H1 (cell line): ENCODE data around the gene NDUFA11. TPM values are rescaled to one million over a fixed set of nuclear protein-coding genes. Genes with fewer than 3 reads are reported as not detected.

Source experiments
- CTCF ChIA-PET: fragments of 300-600 bp; sonication (Branson Sonifier 250); formaldehyde crosslinking; loops from one replicate; lab custom pipeline; 2021; ENCODE audit not compliant: partially characterized antibody; lab: Charles Lee
- POLR2A ChIA-PET: fragments of 300-600 bp; sonication (Branson Sonifier 250); formaldehyde crosslinking; loops from one replicate; lab custom pipeline; 2021; ENCODE audit warnings: inconsistent platforms; ENCODE audit not compliant: partially characterized antibody; lab: Charles Lee
- DNase-seq, 2 experiments: peaks; one replicate each; pipeline versions ENCODE4 v3.0.0 to v3.0.0-alpha.2; 2010 to 2022; ENCODE audit warnings: low spot score in 2 of 2, low read depth in 1 of 2, mixed read lengths in 1 of 2
- FAIRE-seq: peaks from 2 replicates; lab custom pipeline; 2011; peaks lifted over from hg19 to GRCh38; lab: Jason Lieb, UNC
- H2AFZ ChIP-seq: 2 replicates; pipeline ENCODE4 v1.8.1; 2012; ENCODE audit warnings: low read length, inconsistent platforms
- H2AK5ac ChIP-seq: 2 replicates; pipeline ENCODE4 v1.6.1; 2013; ENCODE audit warnings: low read depth, low read length
- H2BK120ac ChIP-seq: replicated peaks from 2 replicates; pipeline ENCODE3; 2013; ENCODE audit warnings: low read depth, low read length, inconsistent platforms
- H2BK12ac ChIP-seq: 2 replicates; pipeline ENCODE4 v1.6.1; 2013; ENCODE audit warnings: low read depth, low read length
- H2BK15ac ChIP-seq: 2 replicates; pipeline ENCODE4 v1.6.1; 2013; ENCODE audit warnings: low read length
- H2BK20ac ChIP-seq: 2 replicates; pipeline ENCODE4 v1.6.1; 2013; ENCODE audit warnings: low read length
- H2BK5ac ChIP-seq: 2 replicates; pipeline ENCODE4 v1.6.1; 2013; ENCODE audit warnings: low read depth, low read length
- H3K14ac ChIP-seq: 2 replicates; pipeline ENCODE4 v1.6.1; 2013; ENCODE audit warnings: inconsistent platforms; ENCODE audit not compliant: insufficient read length
- H3K18ac ChIP-seq: 2 replicates; pipeline ENCODE4 v1.6.1; 2013; ENCODE audit warnings: low read length; ENCODE audit errors: extremely low read depth
- H3K23ac ChIP-seq: 2 replicates; pipeline ENCODE4 v1.6.1; 2013; ENCODE audit warnings: inconsistent platforms; ENCODE audit not compliant: insufficient read length
- H3K23me2 ChIP-seq: 2 replicates; pipeline ENCODE4 v1.6.1; 2013; ENCODE audit warnings: low read depth, low read length
- H3K27ac ChIP-seq: 2 replicates; pipeline ENCODE4 v1.6.1; 2011; ENCODE audit warnings: low read depth, low read length, inconsistent platforms
- H3K27me3 ChIP-seq, 4 experiments: replicated peaks in 1 of 4; 1 replicate in 1 of 4; 2 replicates in 3 of 4; pipeline versions ENCODE4 v1.6.1 to v1.8.1; 2011 to 2013; ENCODE audit warnings: low read length in 3 of 4, mild to moderate bottlenecking in 3 of 4, inconsistent platforms in 2 of 4, mixed read lengths in 2 of 4, moderate library complexity in 1 of 4; ENCODE audit not compliant: control insufficient read depth in 3 of 4, insufficient read depth in 3 of 4; ENCODE audit errors: extremely low read depth in 1 of 4
- H3K36me3 ChIP-seq, 4 experiments: 2 replicates each; pipeline versions ENCODE4 v1.6.1 to v1.8.1; 2011 to 2013; ENCODE audit warnings: mild to moderate bottlenecking in 4 of 4, low read length in 3 of 4, moderate library complexity in 2 of 4, control low read depth in 1 of 4, inconsistent platforms in 1 of 4; ENCODE audit not compliant: insufficient read depth in 4 of 4, control insufficient read depth in 2 of 4
- H3K4ac ChIP-seq: replicated peaks from 2 replicates; pipeline ENCODE3; 2013; ENCODE audit warnings: low read length, low read depth, mixed read lengths, inconsistent platforms; ENCODE audit not compliant: insufficient read length
- H3K4me1 ChIP-seq, 4 experiments: replicated peaks in 1 of 4; 1 replicate in 1 of 4; 2 replicates in 3 of 4; pipeline versions ENCODE4 v1.6.1 to v1.8.1; 2011 to 2013; ENCODE audit warnings: low read length in 3 of 4, inconsistent platforms in 2 of 4, mixed read lengths in 1 of 4; ENCODE audit not compliant: insufficient read depth in 4 of 4, control insufficient read depth in 3 of 4
- H3K4me2 ChIP-seq, 2 experiments: 2 replicates each; pipeline versions ENCODE4 v1.6.1 to v1.8.1; 2011 to 2013; ENCODE audit warnings: low read depth in 2 of 2, low read length in 2 of 2, control low read depth in 1 of 2, inconsistent platforms in 1 of 2, mild to moderate bottlenecking in 1 of 2; ENCODE audit not compliant: insufficient read depth in 1 of 2
- H3K4me3 ChIP-seq, 4 experiments: fragments of 200-600, 300-600 bp in 1 of 4; sonication (generic), shearing (Covaris generic), sonication (Bioruptor Twin) in 1 of 4; 2 replicates each; pipeline versions ENCODE4 v1.5.1 to v1.8.1; 2011 to 2016; ENCODE audit warnings: low read length in 4 of 4, low read depth in 3 of 4, control low read depth in 2 of 4, inconsistent platforms in 2 of 4, mild to moderate bottlenecking in 2 of 4, mixed read lengths in 1 of 4, moderate library complexity in 1 of 4; ENCODE audit not compliant: insufficient read depth in 2 of 4; ENCODE audit errors: extremely low read depth in 1 of 4
- H3K56ac ChIP-seq: replicated peaks from 2 replicates; pipeline ENCODE3; 2013; ENCODE audit warnings: low read depth, mild to moderate bottlenecking, mixed read lengths, low read length, inconsistent platforms; ENCODE audit not compliant: insufficient read length
- H3K79me1 ChIP-seq: 2 replicates; pipeline ENCODE4 v1.6.1; 2013; ENCODE audit warnings: low read depth, low read length, control low read depth
- H3K79me2 ChIP-seq, 2 experiments: 2 replicates each; pipeline versions ENCODE4 v1.6.1 to v1.8.1; 2012 to 2013; ENCODE audit warnings: low read length in 2 of 2, mild to moderate bottlenecking in 2 of 2, inconsistent platforms in 1 of 2; ENCODE audit not compliant: insufficient read depth in 2 of 2, control insufficient read depth in 1 of 2
- H3K9ac ChIP-seq, 4 experiments: replicated peaks in 1 of 4; 1 replicate in 1 of 4; 2 replicates in 3 of 4; pipeline versions ENCODE4 v1.6.1 to v1.8.1; 2011 to 2013; ENCODE audit warnings: low read depth in 3 of 4, low read length in 3 of 4, control low read depth in 2 of 4, mild to moderate bottlenecking in 2 of 4, moderate library complexity in 2 of 4, inconsistent platforms in 1 of 4; ENCODE audit errors: extremely low read depth in 1 of 4
- H3K9me3 ChIP-seq, 2 experiments: 2 replicates each; pipeline versions ENCODE4 v1.6.1 to v1.8.1; 2012 to 2013; ENCODE audit warnings: mild to moderate bottlenecking in 2 of 2, moderate library complexity in 2 of 2, control low read depth in 1 of 2, inconsistent platforms in 1 of 2, low read depth in 1 of 2, low read length in 1 of 2, mixed read lengths in 1 of 2; ENCODE audit not compliant: insufficient read depth in 2 of 2
- H4K20me1 ChIP-seq, 2 experiments: replicated peaks in 1 of 2; 2 replicates each; pipeline versions ENCODE3 to v1.8.1; 2011 to 2013; ENCODE audit warnings: inconsistent platforms in 2 of 2, low read length in 2 of 2, mild to moderate bottlenecking in 1 of 2; ENCODE audit not compliant: insufficient read depth in 2 of 2, control insufficient read depth in 1 of 2
- H4K5ac ChIP-seq: 2 replicates; pipeline ENCODE4 v1.6.1; 2013; ENCODE audit warnings: low read length, low read depth, mixed read lengths, inconsistent platforms; ENCODE audit not compliant: insufficient read length
- H4K8ac ChIP-seq: 2 replicates; pipeline ENCODE4 v1.8.0; 2013; ENCODE audit warnings: mild to moderate bottlenecking, moderate library complexity, low read length, inconsistent platforms; ENCODE audit not compliant: insufficient read depth; ENCODE audit errors: extremely low read depth
- H4K91ac ChIP-seq: replicated peaks from 2 replicates; pipeline ENCODE3; 2013; ENCODE audit warnings: low read length, mixed read lengths, inconsistent platforms; ENCODE audit not compliant: insufficient read length
- BACH1 ChIP-seq: IDR thresholded peaks from 2 replicates; pipeline ENCODE4 v1.6.1; 2012; ENCODE audit warnings: low read length, improper control_type of control experiment
- CTCF ChIP-seq, 3 experiments: IDR thresholded peaks; 1 replicate in 2 of 3; 2 replicates in 1 of 3; pipeline versions ENCODE4 v1.5.1 to v1.6.1; 2011; ENCODE audit warnings: low read length in 3 of 3, mild to moderate bottlenecking in 3 of 3, inconsistent platforms in 2 of 3, low read depth in 1 of 3, moderate library complexity in 1 of 3; ENCODE audit not compliant: insufficient read depth in 1 of 3; ENCODE audit errors: control extremely low read depth in 1 of 3
- POLR2A ChIP-seq, 2 experiments: IDR thresholded peaks; 1 replicate in 1 of 2; 2 replicates in 1 of 2; pipeline ENCODE4 v1.6.1; 2011; ENCODE audit warnings: low read depth in 2 of 2, low read length in 2 of 2, mild to moderate bottlenecking in 2 of 2; ENCODE audit errors: control extremely low read depth in 1 of 2
- RXRA ChIP-seq: IDR thresholded peaks from 2 replicates; pipeline ENCODE4 v1.6.1; 2011; ENCODE audit warnings: low read depth, mild to moderate bottlenecking, low read length, moderate library complexity; ENCODE audit not compliant: insufficient read depth
- SIN3A ChIP-seq, 2 experiments: IDR thresholded peaks in 1 of 2; conservative IDR thresholded peaks in 1 of 2; 2 replicates each; pipeline ENCODE4 v1.6.1; 2011 to 2012; ENCODE audit warnings: low read length in 2 of 2, improper control_type of control experiment in 1 of 2, low read depth in 1 of 2, mild to moderate bottlenecking in 1 of 2
- SIX5 ChIP-seq: IDR thresholded peaks from 2 replicates; pipeline ENCODE4 v1.6.1; 2011; ENCODE audit warnings: mild to moderate bottlenecking, low read depth, low read length
- SP2 ChIP-seq: IDR thresholded peaks from 2 replicates; pipeline ENCODE4 v1.6.1; 2012; ENCODE audit warnings: mild to moderate bottlenecking, low read length, inconsistent platforms
- SP4 ChIP-seq: IDR thresholded peaks from 2 replicates; pipeline ENCODE4 v1.6.1; 2012; ENCODE audit warnings: low read length, inconsistent platforms
- TAF1 ChIP-seq: IDR thresholded peaks from 2 replicates; pipeline ENCODE4 v1.6.1; 2011; ENCODE audit warnings: mild to moderate bottlenecking, low read depth, low read length
- ZNF274 ChIP-seq: IDR thresholded peaks from 2 replicates; pipeline ENCODE4 v1.7.0; 2012; ENCODE audit warnings: low read length, borderline replicate concordance; ENCODE audit errors: extremely low read depth
- WGBS, 2 experiments: shearing (Covaris generic) in 1 of 2; methylation state at CpG; one replicate each; pipeline versions ENCODE4 v1.1.6 to v1.1.7; 2013 to 2015; ENCODE audit warnings: low lambda C conversion rate in 2 of 2, mixed read lengths in 2 of 2, inconsistent platforms in 1 of 2, low coverage in 1 of 2, missing lambda C conversion rate in 1 of 2; ENCODE audit not compliant: insufficient replicate concordance in 2 of 2, insufficient coverage in 1 of 2, insufficient read length in 1 of 2; ENCODE audit errors: extremely low coverage in 1 of 2, missing lambda C conversion rate in 1 of 2; 5-methylcytosine and 5-hydroxymethylcytosine counted together
- polyA plus RNA-seq, 7 experiments: library from polyadenylated mRNA; depleted of rRNA in 3 of 7; stranded (reverse) in 5 of 7; unstranded in 2 of 7; fragments of >200 nt in 5 of 7; fragments of 200-250 nt in 2 of 7; gene quantifications; 1 replicate in 5 of 7; 2 replicates in 1 of 7; 4 replicates in 1 of 7; pipeline versions ENCODE4 v1.2.1 to v1.2.3, GENCODE V29; 2011 to 2013; ENCODE audit warnings: missing spikeins in 2 of 7, mixed read lengths in 2 of 7
- total RNA-seq: library from RNA; stranded (reverse); fragmentation: NEBNext Ultra II Directional; extraction: Animal tissue kit (Norgen Biotek cat#: 25700); gene quantifications from 2 replicates; pipeline ENCODE4 v1.2.1, GENCODE V29; 2021

Gene NDUFA11
- total and polyA plus RNA-seq, 2 of the 8 experiments (the other 6 are each of a cell fraction or from before 2014, with no cell fraction given) = 205 to 1,037 TPM

GRCh38 chr19:5914946-5915781 lies 11.6 kb upstream of the NDUFA11 start:
- Histone ChIP-seq H2BK5ac (no peak overlapping the region), H3K9me3 (no peaks in the 10 kb centered on the region), H3K36me3 (peaks cover 3 to 27% (median 16%) of the 10 kb centered on the region in 4 experiments; a peak in 7 of 8 replicates), H3K27me3 (no peaks in the 10 kb centered on the region), H2AFZ (no peak overlapping the region), H2BK20ac (no peak overlapping the region), H3K14ac (no peak overlapping the region), H3K79me1 (no peaks in the 10 kb centered on the region), H2BK12ac (no peak overlapping the region), H2BK15ac (no peak overlapping the region), H3K27ac (no peak overlapping the region), H4K91ac (no peak overlapping the region), H4K8ac (no peak overlapping the region), H3K23ac (no peak overlapping the region), H3K18ac (no peak overlapping the region), H2AK5ac (no peak overlapping the region), H3K9ac (no peak overlapping the region), H3K23me2 (no peaks in the 10 kb centered on the region), H3K56ac (no peak overlapping the region), H2BK120ac (no peak overlapping the region), H4K5ac (no peak overlapping the region), H3K4ac (no peak overlapping the region), H3K4me2 (no peak overlapping the region), H4K20me1 (peaks cover 3 to 6% of the 10 kb centered on the region in 2 experiments), H3K79me2 (no peaks in the 10 kb centered on the region), H3K4me1 (no peaks in the 10 kb centered on the region), H3K4me3 (no peak overlapping the region)
- POLR2A ChIA-PET = interaction anchor here (0.6 kb wide), 1 partner anchor 20 kb away, joined by 3 read pairs; no protein-coding TSS in a partner anchor
- FAIRE-seq (no peak), DNase-seq (no peak)
- CTCF ChIA-PET = interaction anchor here (0.7 kb wide), 3 partner anchors 14 to 120 kb away, joined by 3 to 4 read pairs (median 3); no protein-coding TSS in a partner anchor
- WGBS, 2 experiments = 88% methylated on average over 22 of the region's 42 CpGs; no CpG with 5 or more reads in 1 of the 2 experiments
- TF ChIP-seq SIX5 (no peak), CTCF (IDR thresholded peaks at IDR 0.05; ENCODE audit: control extremely low read depth in 1 of 3, insufficient read depth in 1 of 3, low read depth in 1 of 3, low read length in 3 of 3) (no peak), SIN3A (conservative IDR thresholded peaks at IDR 0.05 in 1 of 2, IDR thresholded peaks at IDR 0.05 in 1 of 2; ENCODE audit: low read depth in 1 of 2, low read length in 2 of 2) (no peak), SP2 (no peak), RXRA (no peak), TAF1 (no peak), BACH1 (no peak), ZNF274 (no peak), SP4 (no peak), POLR2A (IDR thresholded peaks at IDR 0.05; ENCODE audit: control extremely low read depth in 1 of 2, low read depth in 2 of 2, low read length in 2 of 2) (no peak)
